H1 (cell line): ENCODE data around the gene NBDY. TPM values are rescaled to one million over a fixed set of nuclear protein-coding genes. Genes with fewer than 3 reads are reported as not detected.

Source experiments
- polyA plus RNA-seq, 7 experiments: library from polyadenylated mRNA; depleted of rRNA in 3 of 7; stranded (reverse) in 5 of 7; unstranded in 2 of 7; fragments of >200 nt in 5 of 7; fragments of 200-250 nt in 2 of 7; gene quantifications; 1 replicate in 5 of 7; 2 replicates in 1 of 7; 4 replicates in 1 of 7; pipeline versions ENCODE4 v1.2.1 to v1.2.3, GENCODE V29; 2011 to 2013; ENCODE audit warnings: missing spikeins in 2 of 7, mixed read lengths in 2 of 7
- total RNA-seq: library from RNA; stranded (reverse); fragmentation: NEBNext Ultra II Directional; extraction: Animal tissue kit (Norgen Biotek cat#: 25700); gene quantifications from 2 replicates; pipeline ENCODE4 v1.2.1, GENCODE V29; 2021

The NBDY gene
- total and polyA plus RNA-seq, 2 of the 8 experiments (the other 6 are each of a cell fraction or from before 2014, with no cell fraction given), result 42.3 to 57.8 TPM

Other genes starting within 250 kb of the NBDY start
- 35.1 and 35.3 TPM in 2 replicates for gene UBQLN2, start 165.6 kb upstream of the NBDY start, total RNA-seq
- gene UBQLN2, start 165.6 kb upstream of the NBDY start, polyA plus RNA-seq (2011; rRNA removed), result 20.7 and 21.0 TPM in 2 replicates